HG03175 (cell line): Measurements from ENCODE around the gene PDIA5.
A peak's percentile ranks its signal among the peaks of the same experiment; 100 is the strongest.

Experiments
- ATAC-seq: cut with Tn5 transposase; IDR thresholded peaks from one replicate; pipeline ENCODE4 v1.9.1; 2021; ENCODE audit warnings: mild to moderate bottlenecking, moderate library complexity; ENCODE audit not compliant: unreplicated experiment

The PDIA5 gene

DNA sequence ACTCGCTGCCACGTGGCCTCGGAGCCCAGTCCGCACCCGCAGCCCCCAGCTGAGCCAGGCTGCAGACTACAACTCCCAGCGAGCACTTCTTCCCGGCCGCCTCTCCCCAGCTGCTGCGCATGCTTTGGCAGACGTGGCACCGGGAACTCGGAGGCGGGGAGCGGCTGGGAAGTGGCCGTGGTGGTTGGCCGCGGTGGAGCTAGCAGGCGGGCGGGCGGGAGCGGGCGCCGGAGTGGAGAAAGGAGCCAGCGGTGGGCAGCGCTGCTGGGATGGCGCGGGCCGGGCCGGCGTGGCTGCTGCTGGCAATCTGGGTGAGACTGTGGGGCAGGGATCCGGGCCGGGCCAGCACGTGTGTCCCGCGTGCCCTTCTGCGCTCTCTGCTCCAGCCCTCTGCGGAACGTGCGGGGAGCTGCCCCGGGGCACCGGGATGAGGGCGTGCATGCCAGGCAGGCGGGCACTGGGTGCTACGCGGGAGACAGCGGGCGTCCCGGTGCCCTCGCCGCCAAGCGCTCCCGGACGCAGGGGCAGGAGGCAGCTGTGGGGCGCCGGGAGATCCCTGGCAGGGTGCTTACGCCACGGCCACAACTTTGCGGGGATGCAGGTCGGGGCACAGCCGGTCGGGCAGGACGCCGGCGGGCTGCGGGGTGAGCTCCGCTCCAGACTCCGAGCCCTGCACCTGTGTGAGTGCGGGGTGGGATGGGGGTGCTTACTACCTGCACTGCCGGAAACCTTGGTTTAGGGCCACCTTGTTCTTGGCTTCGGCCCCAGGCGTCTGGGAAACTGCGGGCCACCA, at the start of gene PDIA5:
PDIA5 (plus strand) TSS at position 130 of the 793 bp plus-strand sequence; CDS start at position 270, 140 bp downstream.
- peak; percentile 86 for ATAC-seq

- ATAC-seq: no peak
Observed at GRCh38 chr3:123018683-123019082, 48.1 kb upstream of the PDIA5 start.

DNA sequence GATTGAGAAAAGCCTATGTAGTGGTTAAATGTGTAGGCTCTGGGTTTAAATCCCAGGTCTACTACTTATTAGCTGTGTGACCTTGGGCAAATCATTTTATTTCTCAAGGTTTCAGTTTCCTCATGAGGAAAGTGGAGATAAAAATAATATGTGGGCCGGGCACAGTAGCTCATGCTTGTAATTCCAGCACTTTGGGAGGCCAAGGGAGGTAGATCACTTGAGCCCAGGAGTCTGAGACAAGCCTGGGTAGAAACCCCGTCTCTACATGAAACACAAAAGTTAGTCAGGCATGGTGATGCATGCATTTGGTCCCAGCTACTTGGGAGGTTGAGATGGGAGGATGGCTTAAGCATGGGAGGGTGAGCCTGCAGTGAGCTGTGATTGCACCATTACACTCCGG, 47.7 kb upstream of the PDIA5 start:
- no peak for ATAC-seq

- ATAC-seq: no peak
Observed at GRCh38 chr3:123019591-123019990, 47.2 kb upstream of the PDIA5 start.

- no peak for ATAC-seq
Observed at GRCh38 chr3:123020709-123021108, 46.1 kb upstream of the PDIA5 start.

GRCh38 chr3:123021388-123021787, 45.4 kb upstream of the PDIA5 start:
- ATAC-seq: no peak

DNA sequence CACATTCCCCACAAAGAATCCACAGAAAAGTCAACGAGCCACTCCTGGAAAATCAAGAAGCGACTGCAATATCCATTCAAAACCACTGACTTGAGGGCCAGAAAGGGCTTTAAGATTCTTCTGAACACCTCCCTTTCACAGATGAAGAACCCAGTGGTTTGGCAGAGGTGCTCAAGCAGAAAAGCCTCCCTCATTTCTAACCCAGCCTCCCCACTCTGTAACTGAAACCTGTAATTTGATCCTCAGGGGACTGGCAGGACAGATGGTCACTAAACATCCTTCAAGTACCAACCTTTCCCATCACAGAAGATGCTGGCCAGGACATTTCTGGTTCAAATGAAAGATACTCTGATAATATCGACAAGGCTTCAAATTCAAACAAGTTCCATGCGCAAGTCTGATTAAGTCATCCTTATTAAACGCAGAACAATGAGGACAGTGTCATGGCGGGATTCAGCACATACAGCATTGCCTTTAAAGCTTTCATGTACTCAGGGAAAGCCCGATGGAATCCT, 44.8 kb upstream of the PDIA5 start:
- ATAC-seq: no peak

- no peak for ATAC-seq
Observed at GRCh38 chr3:123024056-123024455, 42.8 kb upstream of the PDIA5 start.

DNA sequence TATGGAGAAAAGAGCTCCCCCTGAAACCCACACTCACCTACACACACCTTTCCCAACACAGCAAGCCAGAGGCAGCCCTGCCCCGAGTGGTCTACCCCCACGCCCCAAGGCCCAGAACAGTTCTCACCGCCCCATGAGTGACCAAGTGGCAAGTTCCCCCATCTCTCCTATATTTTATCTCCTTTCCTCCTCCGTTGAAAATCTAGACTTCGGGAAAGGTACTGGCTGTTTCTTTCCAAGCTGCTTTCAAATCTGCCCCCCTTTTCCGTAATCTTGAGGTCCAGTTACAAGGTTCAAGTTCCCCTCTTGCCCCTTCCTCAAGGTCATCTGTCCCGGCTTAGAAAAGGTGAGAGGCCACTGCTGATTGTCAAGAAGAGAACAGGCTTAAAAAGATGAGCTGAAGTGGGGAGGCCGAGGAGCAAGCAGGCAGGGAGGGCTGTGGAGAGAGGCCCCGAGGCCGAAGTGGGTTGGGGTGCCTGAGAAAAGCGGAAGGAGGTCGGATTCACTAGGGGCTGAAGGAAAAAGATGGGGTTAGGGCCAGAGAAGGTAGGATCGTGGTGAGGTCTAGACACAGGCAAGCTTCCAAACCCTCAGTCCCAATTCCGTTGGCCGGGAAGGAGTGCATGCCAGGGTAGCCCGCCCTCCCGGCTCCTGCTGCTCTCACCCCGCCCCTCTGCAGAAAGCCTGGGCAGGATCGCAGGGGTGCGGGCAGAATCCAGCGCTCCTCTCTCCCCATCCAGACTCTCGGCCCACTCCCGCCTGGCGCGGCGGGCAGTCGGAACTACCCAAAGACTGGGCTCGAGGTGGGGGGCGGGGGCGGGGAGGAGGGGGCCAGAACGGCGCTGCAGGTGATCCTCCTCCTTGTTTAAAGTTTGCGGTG, 40.9 kb upstream of the PDIA5 start:
- no peak for ATAC-seq

DNA sequence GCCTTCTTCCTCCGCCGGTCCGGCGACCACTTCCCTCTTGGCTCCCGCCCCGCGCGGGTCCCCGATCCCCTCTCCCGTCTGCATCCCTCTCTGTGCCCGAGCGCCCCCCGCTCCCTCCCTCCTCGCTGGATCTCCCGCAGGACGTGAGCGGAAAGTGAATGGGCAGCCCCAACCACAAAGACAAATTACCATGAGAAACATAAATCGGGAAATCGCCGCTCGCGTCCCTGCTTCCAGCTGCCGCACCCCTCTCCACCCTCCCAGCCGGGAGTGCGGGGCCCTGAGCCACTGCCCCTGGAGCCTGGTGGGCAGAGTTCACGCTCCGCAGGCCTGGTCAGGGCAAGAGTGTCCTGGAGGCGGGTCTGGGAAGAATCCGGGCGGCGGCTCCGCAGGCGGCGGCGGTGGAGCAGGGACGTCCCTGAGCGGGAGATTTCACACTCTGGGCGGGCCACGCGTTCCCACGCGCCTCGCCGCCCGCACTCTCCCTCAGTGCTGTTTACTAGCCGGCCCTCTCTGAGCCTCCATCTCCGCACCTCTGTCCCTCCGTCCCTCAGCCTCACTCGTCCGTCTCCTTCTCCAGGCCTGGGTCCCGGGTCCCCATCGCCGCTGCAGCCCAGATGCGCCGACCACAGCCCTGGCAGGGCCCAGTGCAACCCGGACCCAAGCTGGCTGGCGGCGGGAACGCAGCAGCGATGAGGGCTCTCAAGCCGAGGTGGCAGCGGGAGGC, 40.1 kb upstream of the PDIA5 start:
- ATAC-seq: no peak

- ATAC-seq: no peak
Observed at GRCh38 chr3:123027292-123028232, 39.3 kb upstream of the PDIA5 start, which contains the start of gene SEMA5B. SEMA5B (minus strand) TSS chr3:123027763; CDS start chr3:122961263, 66,500 bp downstream.

- no peak for ATAC-seq
Observed at GRCh38 chr3:123028233-123028828, 38.5 kb upstream of the PDIA5 start.

DNA sequence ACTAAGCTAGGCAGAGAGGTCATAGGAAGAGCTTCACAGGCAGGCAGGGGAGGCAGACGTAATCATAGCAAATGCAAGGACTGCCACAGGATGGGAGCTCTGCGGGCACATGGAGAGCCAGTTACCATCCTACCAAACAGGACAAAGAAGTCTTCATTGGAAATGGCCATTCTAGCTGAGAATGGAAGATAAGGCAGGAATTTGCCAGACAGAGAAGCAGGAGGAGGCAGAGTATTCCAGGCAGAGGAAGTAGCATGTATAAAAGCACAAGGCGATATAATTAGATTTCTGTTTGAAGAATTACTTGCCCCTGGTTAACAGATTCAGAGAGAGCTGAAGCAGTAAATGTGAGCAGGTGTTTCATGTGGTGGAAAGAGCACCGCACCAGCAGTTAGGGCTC, 35.8 kb upstream of the PDIA5 start:
- no peak for ATAC-seq

GRCh38 chr3:123032057-123032456, 34.8 kb upstream of the PDIA5 start:
- no peak for ATAC-seq

GRCh38 chr3:123034120-123034519, 32.7 kb upstream of the PDIA5 start:
- ATAC-seq: no peak

- no peak for ATAC-seq
Observed at GRCh38 chr3:123034996-123035395, 31.8 kb upstream of the PDIA5 start.

DNA sequence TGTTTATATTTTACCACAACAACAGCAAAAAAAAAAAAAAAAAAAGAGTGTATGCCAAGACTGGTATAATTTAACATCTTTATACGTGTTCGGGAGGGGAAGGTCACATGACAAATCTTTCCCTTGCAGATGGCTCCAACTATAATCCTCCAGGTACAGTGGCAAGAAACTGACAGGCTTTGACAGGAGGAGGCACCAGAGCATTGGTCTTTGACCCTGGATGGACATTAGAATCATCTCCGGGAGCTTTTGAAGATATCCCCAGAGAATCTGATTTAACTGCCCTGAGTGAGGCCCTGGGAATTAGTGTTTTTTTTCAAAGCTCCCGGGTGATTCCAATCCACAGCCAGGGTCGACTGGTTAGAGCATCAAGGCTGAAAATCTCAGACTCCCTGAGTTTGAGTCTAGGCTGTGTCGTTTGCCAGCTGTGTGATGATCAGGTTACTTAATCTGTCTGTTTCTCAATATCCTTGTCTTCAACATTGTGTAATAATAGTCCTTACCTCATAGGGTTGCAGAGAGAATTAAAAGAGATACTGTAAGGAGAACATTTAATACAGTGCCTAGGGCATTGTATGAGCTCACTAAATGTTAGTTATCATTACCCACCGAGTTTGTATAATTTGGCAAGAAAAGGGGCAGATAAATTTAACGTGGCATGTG, 30.3 kb upstream of the PDIA5 start:
- no peak for ATAC-seq

DNA sequence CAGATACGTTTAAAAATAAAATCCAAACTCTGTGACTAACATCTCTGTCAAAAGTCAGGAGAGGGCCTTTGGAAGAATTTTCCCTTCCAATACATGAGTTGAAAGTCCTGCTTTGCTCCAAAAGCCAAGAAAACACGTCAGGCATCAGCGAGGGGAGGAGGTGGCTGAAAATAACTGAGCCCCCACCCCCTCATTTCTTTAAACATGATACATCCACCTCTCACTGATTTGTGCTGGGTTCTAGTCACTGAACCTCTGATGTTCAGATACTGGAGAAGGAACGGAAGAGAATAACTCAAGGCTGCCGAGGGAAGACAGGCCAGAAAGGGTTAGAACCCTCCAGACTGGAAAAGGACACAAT, 29.8 kb upstream of the PDIA5 start:
- ATAC-seq: no peak

DNA sequence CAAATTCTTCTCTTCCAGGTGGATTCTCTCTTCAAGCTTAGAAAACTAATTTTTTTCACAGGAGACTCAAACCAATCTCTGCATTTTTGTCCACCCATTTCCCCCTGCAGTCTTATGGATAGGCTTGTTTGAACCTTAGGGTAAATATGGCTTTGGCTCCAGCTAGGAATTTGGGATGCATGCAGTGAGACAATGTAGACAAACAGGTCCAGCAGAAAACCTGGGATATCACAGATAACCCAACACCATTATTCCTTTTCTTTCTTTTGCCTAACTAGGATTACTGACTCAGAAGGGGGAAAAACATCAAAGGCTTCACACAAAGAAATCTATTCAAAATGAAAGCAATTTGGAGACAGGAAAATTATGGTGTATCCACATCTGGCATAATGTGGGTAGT, 28.1 kb upstream of the PDIA5 start:
- no peak for ATAC-seq
